K562 (cell line): ENCODE results near the gene TTLL9. TPM values are rescaled to one million over a fixed set of nuclear protein-coding genes. Genes with fewer than 3 reads are reported as not detected.
A peak's percentile ranks its signal among the peaks of the same experiment; 100 is the strongest.

Source experiments
- ATAC-seq: fragments of 200-7000 bp; cut with Tn5 transposase; 3 replicates; pipeline ENCODE4 v1.9.1; 2020; ENCODE audit warnings: moderate library complexity
- BruUV-seq: library from RNA; stranded (reverse); fragments of 400-500 nt; replicated peaks from 2 replicates; lab custom pipeline; 2021; lab: Mats Ljungman, UMichigan
- CTCF ChIA-PET: fragments of 300-600 bp; formaldehyde crosslinking; extraction: SDS; loops from one replicate; lab custom pipeline; 2021; ENCODE audit warnings: low intra/inter-chr PET ratio; lab: Yijun Ruan, JAX
- POLR2A ChIA-PET: fragments of 300-600, 350-650 bp; sonication (Branson Sonifier 250); formaldehyde crosslinking; extraction: SDS; loops from one replicate; lab custom pipeline; 2021; ENCODE audit warnings: antibody characterized with exemption, inconsistent platforms; lab: Yijun Ruan, JAX
- DNase-seq, 4 experiments: peaks; one replicate each; pipeline versions ENCODE4 v3.0.0 to v3.0.0-alpha.2; 2011 to 2018; ENCODE audit warnings: low spot score in 3 of 4, mixed read lengths in 3 of 4; ENCODE audit errors: extremely low read depth in 1 of 4
- FAIRE-seq: peaks from 2 replicates; lab custom pipeline; 2011; peaks lifted over from hg19 to GRCh38; lab: Jason Lieb, UNC
- H2AFZ ChIP-seq: 2 replicates; pipeline ENCODE4 v1.6.0; 2011; ENCODE audit warnings: low read depth, low read length, control low read depth, inconsistent platforms
- H3K27ac ChIP-seq: fragments of 200-600 bp; 3 replicates; pipeline ENCODE4 v1.8.0; 2011; ENCODE audit warnings: low read depth, mild to moderate bottlenecking, control low read depth, inconsistent platforms, low read length, moderate library complexity, mixed read lengths; ENCODE audit errors: extremely low read depth
- H3K27me3 ChIP-seq, 2 experiments: fragments of 300-600 bp in 1 of 2; 2 replicates in 1 of 2; 3 replicates in 1 of 2; pipeline versions ENCODE4 v1.6.0 to v1.8.0; 2011; ENCODE audit warnings: inconsistent platforms in 2 of 2, low read length in 2 of 2, mild to moderate bottlenecking in 1 of 2, mixed read lengths in 1 of 2, moderate library complexity in 1 of 2; ENCODE audit not compliant: control insufficient read depth in 2 of 2, insufficient read depth in 2 of 2
- H3K36me3 ChIP-seq: fragments of 300-600 bp; 3 replicates; pipeline ENCODE4 v1.8.0; 2011; ENCODE audit warnings: mild to moderate bottlenecking, low read length, inconsistent platforms; ENCODE audit not compliant: control insufficient read depth, insufficient read depth
- H3K4me1 ChIP-seq, 2 experiments: fragments of 200-600 bp in 1 of 2; replicated peaks in 1 of 2; 2 replicates in 1 of 2; 3 replicates in 1 of 2; pipeline versions ENCODE4 v1.5.1 to v1.8.0; 2011; ENCODE audit warnings: inconsistent platforms in 2 of 2, low read length in 2 of 2, mild to moderate bottlenecking in 1 of 2, mixed read lengths in 1 of 2, moderate library complexity in 1 of 2; ENCODE audit not compliant: control insufficient read depth in 2 of 2, insufficient read depth in 2 of 2
- H3K4me2 ChIP-seq: 2 replicates; pipeline ENCODE4 v1.6.1; 2011; ENCODE audit warnings: low read length, control low read depth, inconsistent platforms, mixed read lengths; ENCODE audit not compliant: insufficient read depth
- H3K4me3 ChIP-seq: fragments of 200-600 bp; sonication (generic), shearing (Covaris generic); 2 replicates; pipeline ENCODE4 v1.5.1; 2016; ENCODE audit warnings: control low read depth, inconsistent platforms
- H3K79me2 ChIP-seq: fragments of 200-600 bp; 3 replicates; pipeline ENCODE4 v1.8.0; 2011; ENCODE audit warnings: low read length, inconsistent platforms; ENCODE audit not compliant: control insufficient read depth, insufficient read depth
- H3K9ac ChIP-seq, 2 experiments: 2 replicates each; pipeline versions ENCODE4 v1.6.0 to v1.6.1; 2011; ENCODE audit warnings: low read depth in 2 of 2, low read length in 2 of 2, control low read depth in 1 of 2, inconsistent platforms in 1 of 2, mild to moderate bottlenecking in 1 of 2, mixed read lengths in 1 of 2; ENCODE audit not compliant: insufficient read depth in 1 of 2
- H3K9me1 ChIP-seq: one replicate; pipeline ENCODE4 v1.6.0; 2011; ENCODE audit warnings: inconsistent platforms, mild to moderate bottlenecking, low read length, moderate library complexity; ENCODE audit not compliant: control insufficient read depth, insufficient read depth
- H3K9me3 ChIP-seq: replicated peaks from 2 replicates; pipeline ENCODE4 v1.5.1; 2011; ENCODE audit warnings: low read depth, low read length, inconsistent platforms; ENCODE audit not compliant: control insufficient read depth, insufficient read depth
- H4K20me1 ChIP-seq: replicated peaks from 2 replicates; pipeline ENCODE4 v1.6.1; 2011; ENCODE audit warnings: low read length, inconsistent platforms, mixed read lengths; ENCODE audit not compliant: control insufficient read depth, insufficient read depth
- ARID1B ChIP-seq: fragments of 450-650 bp; IDR thresholded peaks from 2 replicates; pipeline ENCODE4 v1.6.1; 2016; ENCODE audit warnings: antibody characterized with exemption, mild to moderate bottlenecking, inconsistent platforms
- BACH1 ChIP-seq: fragments of 200-800 bp; sonication (Bioruptor generic); IDR thresholded peaks from 2 replicates; pipeline ENCODE4 v1.6.1; 2016; ENCODE audit warnings: missing genetic modification characterization, missing compliant biosample characterization
- C11orf30 ChIP-seq: fragments of 450-650 bp; IDR thresholded peaks from 2 replicates; pipeline ENCODE4 v1.6.1; 2016; ENCODE audit warnings: low read depth, mild to moderate bottlenecking
- CEBPB ChIP-seq: fragments of 450-650 bp; IDR thresholded peaks from 2 replicates; pipeline ENCODE4 v1.6.1; 2016; ENCODE audit warnings: missing genetic modification characterization, missing compliant biosample characterization
- DPF2 ChIP-seq: fragments of 450-650 bp; IDR thresholded peaks from 2 replicates; pipeline ENCODE4 v1.6.1; 2016
- GATA2 ChIP-seq: sonication (generic); formaldehyde crosslinking; IDR thresholded peaks from 2 replicates; pipeline ENCODE4 v1.4.0; 2020; ENCODE audit warnings: mild to moderate bottlenecking, missing genetic modification reagents
- KDM1A ChIP-seq, 2 experiments: fragments of 450-650 bp; IDR thresholded peaks; 2 replicates each; pipeline ENCODE4 v1.6.1; 2016; ENCODE audit warnings: mild to moderate bottlenecking in 2 of 2
- NFE2 ChIP-seq: IDR thresholded peaks from 2 replicates; pipeline ENCODE4 v1.6.1; 2014; ENCODE audit warnings: antibody characterized with exemption, low read depth
- NFIC ChIP-seq: fragments of 450-650 bp; IDR thresholded peaks from 2 replicates; pipeline ENCODE4 v1.6.1; 2017; ENCODE audit warnings: mild to moderate bottlenecking, inconsistent platforms
- TCF3 ChIP-seq: sonication (generic); formaldehyde crosslinking; IDR thresholded peaks from 2 replicates; pipeline ENCODE4 v1.4.0; 2020; ENCODE audit warnings: mild to moderate bottlenecking, missing genetic modification reagents
- ZNF24 ChIP-seq: fragments of 450-650 bp; IDR thresholded peaks from 2 replicates; pipeline ENCODE4 v1.6.1; 2016
- ZNF57 ChIP-seq: fragments of 450-650 bp; formaldehyde crosslinking; IDR thresholded peaks from 2 replicates; pipeline ENCODE4 v1.4.0; 2020; ENCODE audit warnings: mild to moderate bottlenecking, moderate library complexity
- WGBS: fragments of 100-300 bp; shearing (Covaris generic); methylation state at CpG from one replicate; pipeline ENCODE4 v1.1.6; 2016; ENCODE audit warnings: low coverage, mixed read lengths; ENCODE audit not compliant: insufficient coverage; ENCODE audit errors: missing lambda C conversion rate; 5-methylcytosine and 5-hydroxymethylcytosine counted together
- in situ Hi-C: fragments of 300-500 bp; cut with MboI; formaldehyde crosslinking; loops from 4 replicates; pipeline ENCODE4 v1.15.0; 2018; ENCODE audit warnings: inconsistent platforms, mixed read lengths
- intact Hi-C: fragments of 100-400 bp; cut with micrococcal nuclease; formaldehyde crosslinking; loops from 2 replicates; pipeline ENCODE4 v1.14.2; 2022
- polyA plus RNA-seq, 8 experiments: library from polyadenylated mRNA; depleted of rRNA in 4 of 8; stranded (reverse) in 5 of 8; unstranded in 3 of 8; fragments of >200 nt; fragmentation: Nextera tagmentation in 2 of 8; fragmentation: Illumina TruSeq in 1 of 8; extraction: Ambion mirVana in 2 of 8; extraction: Trizol in 1 of 8; gene quantifications; 2 replicates each; pipeline versions ENCODE4 v1.2.1 to v1.2.3, GENCODE V29; 2011 to 2014; ENCODE audit warnings: inconsistent platforms in 1 of 8, missing spikeins in 1 of 8
- total RNA-seq, 7 experiments: library from RNA; depleted of rRNA in 6 of 7; stranded (reverse); fragments of >200 nt in 6 of 7; fragmentation: Illumina TruSeq in 2 of 7; extraction: Trizol in 2 of 7; gene quantifications; 2 replicates each; pipeline versions ENCODE4 v1.2.1 to v1.2.3, GENCODE V29; 2011 to 2021; ENCODE audit warnings: low replicate concordance in 1 of 7
- TF ChIP-seq, protein P1 (sequence below): fragments of 450-650 bp; IDR thresholded peaks from 2 replicates; pipeline ENCODE4 v1.6.1; 2018; ENCODE audit not compliant: partially characterized antibody
- TF ChIP-seq, protein P2 (sequence below): sonication (generic); formaldehyde crosslinking; IDR thresholded peaks from 2 replicates; pipeline ENCODE4 v1.8.1; 2023; ENCODE audit warnings: mild to moderate bottlenecking, missing genetic modification reagents

Gene TTLL9
- total and polyA plus RNA-seq, 9 of the 15 experiments (the other 6 are each of a cell fraction or from before 2014, with no cell fraction given): 0.06 to 0.07 TPM; not detected in 7

GRCh38 chr20:31837896-31838397 is 32.5 kb upstream of the TTLL9 start (continued):
- TF ChIP-seq, protein P1, sequence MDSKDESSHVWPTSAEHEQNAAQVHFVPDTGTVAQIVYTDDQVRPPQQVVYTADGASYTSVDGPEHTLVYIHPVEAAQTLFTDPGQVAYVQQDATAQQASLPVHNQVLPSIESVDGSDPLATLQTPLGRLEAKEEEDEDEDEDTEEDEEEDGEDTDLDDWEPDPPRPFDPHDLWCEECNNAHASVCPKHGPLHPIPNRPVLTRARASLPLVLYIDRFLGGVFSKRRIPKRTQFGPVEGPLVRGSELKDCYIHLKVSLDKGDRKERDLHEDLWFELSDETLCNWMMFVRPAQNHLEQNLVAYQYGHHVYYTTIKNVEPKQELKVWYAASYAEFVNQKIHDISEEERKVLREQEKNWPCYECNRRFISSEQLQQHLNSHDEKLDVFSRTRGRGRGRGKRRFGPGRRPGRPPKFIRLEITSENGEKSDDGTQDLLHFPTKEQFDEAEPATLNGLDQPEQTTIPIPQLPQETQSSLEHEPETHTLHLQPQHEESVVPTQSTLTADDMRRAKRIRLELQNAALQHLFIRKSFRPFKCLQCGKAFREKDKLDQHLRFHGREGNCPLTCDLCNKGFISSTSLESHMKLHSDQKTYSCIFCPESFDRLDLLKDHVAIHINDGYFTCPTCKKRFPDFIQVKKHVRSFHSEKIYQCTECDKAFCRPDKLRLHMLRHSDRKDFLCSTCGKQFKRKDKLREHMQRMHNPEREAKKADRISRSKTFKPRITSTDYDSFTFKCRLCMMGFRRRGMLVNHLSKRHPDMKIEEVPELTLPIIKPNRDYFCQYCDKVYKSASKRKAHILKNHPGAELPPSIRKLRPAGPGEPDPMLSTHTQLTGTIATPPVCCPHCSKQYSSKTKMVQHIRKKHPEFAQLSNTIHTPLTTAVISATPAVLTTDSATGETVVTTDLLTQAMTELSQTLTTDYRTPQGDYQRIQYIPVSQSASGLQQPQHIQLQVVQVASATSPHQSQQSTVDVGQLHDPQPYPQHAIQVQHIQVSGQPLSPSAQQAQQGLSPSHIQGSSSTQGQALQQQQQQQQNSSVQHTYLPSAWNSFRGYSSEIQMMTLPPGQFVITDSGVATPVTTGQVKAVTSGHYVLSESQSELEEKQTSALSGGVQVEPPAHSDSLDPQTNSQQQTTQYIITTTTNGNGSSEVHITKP: no peak

DNA sequence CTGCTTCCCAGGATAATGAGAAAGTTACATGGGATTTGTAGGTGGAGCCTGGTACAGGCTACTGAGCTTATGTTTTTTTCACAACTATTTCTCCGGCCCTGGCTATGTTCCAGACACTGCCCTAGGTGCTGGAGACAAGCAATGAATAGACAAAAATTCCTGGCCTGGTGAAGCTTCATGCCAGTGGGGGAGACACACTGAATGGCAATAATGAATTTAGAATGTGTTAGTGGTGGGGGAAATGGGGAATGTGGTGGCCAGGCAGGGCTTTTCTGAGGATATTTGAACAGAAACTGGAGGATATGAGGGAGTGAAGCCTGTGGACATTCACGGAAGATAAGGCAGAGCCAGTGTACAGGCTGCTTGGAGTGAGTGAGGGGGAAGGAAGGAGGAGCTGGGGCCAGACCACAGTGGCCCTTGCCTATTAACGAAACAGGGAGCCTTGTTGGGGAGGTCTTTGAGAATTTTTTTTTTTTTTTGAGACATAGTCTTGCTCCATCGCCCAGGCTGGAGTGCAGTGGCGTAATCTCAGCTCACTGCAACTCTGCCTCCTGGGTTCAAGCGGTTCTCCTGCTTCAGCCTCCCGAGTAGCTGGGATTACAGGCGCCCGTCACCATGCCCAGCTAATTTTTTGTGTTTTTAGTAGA is 31.7 kb upstream of the TTLL9 start:
- Histone ChIP-seq H3K27me3 (no peaks in the 10 kb centered on the region; a peak in 1 of 5 replicates), H3K79me2 (no peaks in the 10 kb centered on the region), H3K4me3 (no peak overlapping the region), H2AFZ (0 out of 2 replicates have a peak overlapping the region, but pooled peaks have one; percentile 38), H3K9me3 (no peaks in the 10 kb centered on the region), H4K20me1 (0 out of 2 replicates have a peak, but pooled peaks cover 6% of the 10 kb centered on the region), H3K36me3 (no peaks in the 10 kb centered on the region), H3K9ac (peak overlapping the region in 1 of 2 experiments; percentile 55; a peak in 2 of 4 replicates), H3K4me1 (peaks cover 35 to 56% of the 10 kb centered on the region in 2 experiments), H3K9me1 (no peaks in the 10 kb centered on the region), H3K27ac (0 out of 3 replicates have a peak overlapping the region, but pooled peaks have one; percentile 15), H3K4me2 (peak overlapping the region; percentile 43; the same call in 1 of the 2 replicates)
- ATAC-seq (peak; percentile 15; the same call in 1 of the 3 replicates), DNase-seq (peak in 2 of 4 experiments; percentile 36 to 46), FAIRE-seq (peak; percentile 84)
- POLR2A ChIA-PET: interaction anchor here (0.6 to 1.3 kb wide), 7 partner anchors 12 to 284 kb away, joined by 3 to 4 read pairs (median 3); partner anchors contain the start of gene PDRG1
- 46% methylated on average over 9 of the region's 9 CpGs for WGBS
- CTCF ChIA-PET: interaction anchor here (1.3 kb wide), 1 partner anchor 8 kb away, joined by 3 read pairs; no protein-coding TSS in a partner anchor
- in situ Hi-C loops (loop anchor here (25.0 kb wide), 1 partner anchor 824 kb away; the partner anchor contains the start of gene C20orf203), intact Hi-C loops (loop anchor here (5.0 kb wide), 1 partner anchor 276 kb away; no protein-coding TSS in a partner anchor)
- BruUV-seq: no TSS peak
- TF ChIP-seq TCF3 (CRISPR knock-in tag) (peak; percentile 22; the same call in 1 of the 2 replicates), ZNF24 (peak; percentile 66), KDM1A (IDR thresholded peaks at IDR 0.05) (0 out of 4 replicates have a peak, but pooled peaks of 1 of the 2 experiments have one; percentile 20), NFE2 (peak; percentile 62), C11orf30 (peak; percentile 41; the same call in 1 of the 2 replicates), BACH1 (no peak), NFIC (peak; percentile 88), ZNF57 (CRISPR knock-in tag) (no peak), DPF2 (peak; percentile 24; the same call in 1 of the 2 replicates), ARID1B (peak; percentile 42; the same call in 1 of the 2 replicates), GATA2 (CRISPR knock-in tag) (peak; percentile 7; the same call in 1 of the 2 replicates), CEBPB (tag) (peak; percentile 53)
- TF ChIP-seq, protein P2, sequence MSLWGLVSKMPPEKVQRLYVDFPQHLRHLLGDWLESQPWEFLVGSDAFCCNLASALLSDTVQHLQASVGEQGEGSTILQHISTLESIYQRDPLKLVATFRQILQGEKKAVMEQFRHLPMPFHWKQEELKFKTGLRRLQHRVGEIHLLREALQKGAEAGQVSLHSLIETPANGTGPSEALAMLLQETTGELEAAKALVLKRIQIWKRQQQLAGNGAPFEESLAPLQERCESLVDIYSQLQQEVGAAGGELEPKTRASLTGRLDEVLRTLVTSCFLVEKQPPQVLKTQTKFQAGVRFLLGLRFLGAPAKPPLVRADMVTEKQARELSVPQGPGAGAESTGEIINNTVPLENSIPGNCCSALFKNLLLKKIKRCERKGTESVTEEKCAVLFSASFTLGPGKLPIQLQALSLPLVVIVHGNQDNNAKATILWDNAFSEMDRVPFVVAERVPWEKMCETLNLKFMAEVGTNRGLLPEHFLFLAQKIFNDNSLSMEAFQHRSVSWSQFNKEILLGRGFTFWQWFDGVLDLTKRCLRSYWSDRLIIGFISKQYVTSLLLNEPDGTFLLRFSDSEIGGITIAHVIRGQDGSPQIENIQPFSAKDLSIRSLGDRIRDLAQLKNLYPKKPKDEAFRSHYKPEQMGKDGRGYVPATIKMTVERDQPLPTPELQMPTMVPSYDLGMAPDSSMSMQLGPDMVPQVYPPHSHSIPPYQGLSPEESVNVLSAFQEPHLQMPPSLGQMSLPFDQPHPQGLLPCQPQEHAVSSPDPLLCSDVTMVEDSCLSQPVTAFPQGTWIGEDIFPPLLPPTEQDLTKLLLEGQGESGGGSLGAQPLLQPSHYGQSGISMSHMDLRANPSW: no peak
